Spleen (tissue), 7 donors: ENCODE results near the gene CLPSL1.

Source experiments
- CTCF ChIP-seq, 11 experiments: fragments of 200-600 bp in 7 of 11; fragments of 450-650 bp in 4 of 11; sonication (generic) in 4 of 11; IDR thresholded peaks in 8 of 11; conservative IDR thresholded peaks in 3 of 11; 1 replicate in 7 of 11; 2 replicates in 4 of 11; pipeline versions ENCODE4 v1.4.0 to v1.8.0; 2016 to 2021; ENCODE audit warnings: antibody characterized with exemption in 11 of 11, inconsistent platforms in 4 of 11, mild to moderate bottlenecking in 1 of 11
- POLR2A ChIP-seq, 3 donors: fragments of 450-650 bp; IDR thresholded peaks; one replicate each; pipeline ENCODE4 v1.5.1; 2017; ENCODE audit warnings: antibody characterized with exemption in 3 of 3, mild to moderate bottlenecking in 1 of 3
- POLR2AphosphoS5 ChIP-seq, 3 donors: sonication (generic); formaldehyde crosslinking; IDR thresholded peaks; one replicate each; pipeline ENCODE4 v1.5.1; 2017; ENCODE audit warnings: antibody characterized with exemption in 3 of 3
- donor health status: DM: no; HTN: no; CAD: no; lungs with moderate emphysema.
- donor health status: DM: no; HTN: no; CAD: no.
- donor health status: DM: no; HTN: no; CAD: no.

GRCh38 chr6:35733633-35734032 lies 47.2 kb upstream of the CLPSL1 start:
- TF ChIP-seq CTCF (IDR thresholded peaks at IDR 0.05 in 8 of 11, conservative IDR thresholded peaks at IDR 0.05 in 3 of 11): no peak
- TF ChIP-seq POLR2AphosphoS5 (IDR thresholded peaks at IDR 0.05): no peak
- no peak for TF ChIP-seq POLR2A (IDR thresholded peaks at IDR 0.05)
